Mesendoderm (in vitro differentiated cells): ENCODE data around the gene STARD3. TPM values are rescaled to one million over a fixed set of nuclear protein-coding genes. Genes with fewer than 3 reads are reported as not detected.
"Not testable (repeated sequence)": the region's sequence is repeated elsewhere in the genome, so short reads cannot be mapped to it uniquely, and the experiment has no call there.

Source experiments
- DNase-seq: peaks from one replicate; pipeline ENCODE4 v3.0.0; 2013
- H2AK5ac ChIP-seq: 2 replicates; pipeline ENCODE4 v1.6.1; 2013; ENCODE audit warnings: low read length, inconsistent platforms
- H2BK120ac ChIP-seq: 2 replicates; pipeline ENCODE4 v1.6.1; 2013; ENCODE audit warnings: low read depth, mild to moderate bottlenecking, low read length, moderate library complexity, mixed read lengths
- H2BK15ac ChIP-seq: replicated peaks from 2 replicates; pipeline ENCODE4 v1.6.1; 2013; ENCODE audit warnings: low read depth, mild to moderate bottlenecking, moderate library complexity
- H2BK5ac ChIP-seq: 2 replicates; pipeline ENCODE4 v1.6.1; 2013; ENCODE audit warnings: low read length, inconsistent platforms
- H3K18ac ChIP-seq: 2 replicates; pipeline ENCODE4 v1.6.1; 2013; ENCODE audit warnings: mild to moderate bottlenecking, low read length, mixed read lengths
- H3K23ac ChIP-seq: one replicate; pipeline ENCODE4 v1.6.1; 2013; ENCODE audit warnings: low read length
- H3K27ac ChIP-seq: 2 replicates; pipeline ENCODE4 v1.5.1; 2013; ENCODE audit warnings: low read depth, mild to moderate bottlenecking, inconsistent platforms, low read length, moderate library complexity
- H3K27me3 ChIP-seq: 2 replicates; pipeline ENCODE4 v1.6.1; 2013; ENCODE audit warnings: low read length, control low read depth, mild to moderate bottlenecking, inconsistent platforms; ENCODE audit not compliant: insufficient read depth, poor library complexity
- H3K36me3 ChIP-seq: 2 replicates; pipeline ENCODE4 v1.6.1; 2013; ENCODE audit warnings: low read length, inconsistent platforms; ENCODE audit not compliant: control insufficient read depth, insufficient read depth
- H3K4ac ChIP-seq: one replicate; pipeline ENCODE4 v1.6.1; 2013; ENCODE audit warnings: low read depth, mild to moderate bottlenecking, low read length, moderate library complexity
- H3K4me1 ChIP-seq: 2 replicates; pipeline ENCODE4 v1.6.1; 2013; ENCODE audit warnings: low read depth, low read length, inconsistent platforms; ENCODE audit not compliant: control insufficient read depth
- H3K4me2 ChIP-seq: 2 replicates; pipeline ENCODE4 v1.6.1; 2013; ENCODE audit warnings: low read length
- H3K4me3 ChIP-seq: 2 replicates; pipeline ENCODE4 v1.5.1; 2013; ENCODE audit warnings: mild to moderate bottlenecking, low read length
- H3K56ac ChIP-seq: one replicate; pipeline ENCODE4 v1.6.1; 2013; ENCODE audit warnings: low read length
- H3K79me1 ChIP-seq: 2 replicates; pipeline ENCODE4 v1.6.1; 2013; ENCODE audit warnings: low read length, inconsistent platforms
- H3K79me2 ChIP-seq: 2 replicates; pipeline ENCODE4 v1.6.1; 2013; ENCODE audit warnings: mild to moderate bottlenecking, low read length; ENCODE audit not compliant: control insufficient read depth, insufficient read depth
- H3K9ac ChIP-seq: 2 replicates; pipeline ENCODE4 v1.6.1; 2013; ENCODE audit warnings: low read length, inconsistent platforms
- H4K5ac ChIP-seq: one replicate; pipeline ENCODE4 v1.6.1; 2013; ENCODE audit warnings: low read length
- H4K8ac ChIP-seq: one replicate; pipeline ENCODE4 v1.6.1; 2013; ENCODE audit warnings: low read depth, mild to moderate bottlenecking, control low read depth, low read length, moderate library complexity
- WGBS: extraction: QIAGEN DNeasy Blood & Tissue Kit; methylation state at CpG from one replicate; pipeline ENCODE4 v1.1.7; 2013; ENCODE audit warnings: low lambda C conversion rate, missing lambda C conversion rate; ENCODE audit not compliant: insufficient coverage; ENCODE audit errors: extremely low coverage; 5-methylcytosine and 5-hydroxymethylcytosine counted together
- polyA plus RNA-seq, 2 experiments: library from polyadenylated mRNA; stranded (reverse); fragments of 200-250 nt; gene quantifications; one replicate each; pipeline ENCODE4 v1.2.3, GENCODE V29; 2013

STARD3 gene
- 48.2 TPM for polyA plus RNA-seq (2013, experiment 1 of 2)
- polyA plus RNA-seq (2013, experiment 2 of 2): 45.8 TPM

DNA sequence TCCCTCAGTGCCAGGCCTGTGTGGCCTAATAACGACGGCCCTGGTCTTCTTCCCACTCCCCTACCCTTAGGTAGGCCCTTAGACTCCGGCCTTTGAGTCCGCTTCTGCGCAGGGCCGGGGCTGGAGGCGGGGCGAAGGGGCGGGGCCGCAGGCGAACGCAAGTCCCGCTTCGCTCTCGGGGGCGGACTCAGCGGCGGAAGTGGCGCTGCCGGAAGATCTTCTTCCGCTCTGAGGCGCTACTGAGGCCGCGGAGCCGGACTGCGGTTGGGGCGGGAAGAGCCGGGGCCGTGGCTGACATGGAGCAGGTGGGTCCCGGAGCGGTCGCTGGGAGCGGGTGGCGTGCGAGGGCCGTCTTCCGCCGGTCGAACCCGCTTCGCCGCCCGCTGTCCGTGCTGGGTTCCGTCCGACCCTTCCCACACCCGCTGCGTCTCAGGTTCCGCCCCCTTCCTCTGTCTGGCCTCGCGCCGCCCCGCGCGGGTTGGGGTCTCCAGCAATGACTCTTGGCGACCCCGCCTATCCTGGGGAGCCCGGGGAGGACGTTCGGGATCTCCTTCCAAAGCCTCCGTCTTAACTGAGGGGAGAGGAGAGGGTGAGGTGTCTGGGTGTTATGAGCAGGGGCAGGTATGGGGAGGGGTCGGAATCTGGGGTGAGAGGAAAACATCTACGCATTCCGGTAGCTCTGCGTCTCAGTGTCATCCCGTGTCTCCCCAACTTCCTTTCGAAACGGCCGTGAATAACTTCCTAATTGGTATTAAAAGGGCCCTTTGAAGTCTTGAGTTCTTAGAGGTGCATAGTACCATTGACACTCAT lies at the start of gene STARD3:
Gene STARD3 (plus strand): TSS at position 218 of the 810 bp plus-strand sequence. CDS start 16,388 bp downstream, outside the sequence.
- Histone ChIP-seq H3K36me3 (no peaks in the 10 kb centered on the region), H2BK5ac (peak within 1 kb of the TSS; percentile 58), H2AK5ac (no peak within 1 kb of the TSS), H3K4me1 (peaks cover 14% of the 10 kb centered on the region), H3K4ac (peak within 1 kb of the TSS; percentile 37), H4K5ac (peak within 1 kb of the TSS; percentile 2), H3K18ac (peak within 1 kb of the TSS; percentile 53), H3K79me2 (peaks cover 11% of the 10 kb centered on the region), H3K79me1 (peaks cover 21% of the 10 kb centered on the region), H2BK15ac (no peak within 1 kb of the TSS), H3K9ac (peak within 1 kb of the TSS; percentile 87), H3K4me3 (peak within 1 kb of the TSS; percentile 95), H3K4me2 (peak within 1 kb of the TSS; percentile 98), H3K23ac (peak within 1 kb of the TSS; percentile 97), H2BK120ac (no peak within 1 kb of the TSS), H3K27me3 (no peaks in the 10 kb centered on the region), H3K27ac (peak within 1 kb of the TSS; percentile 78), H3K56ac (peak within 1 kb of the TSS; percentile 96), H4K8ac (no peak within 1 kb of the TSS)
- no CpG with 5 or more reads among the region's 69 CpGs for WGBS
- DNase-seq: peak; percentile 93

GRCh38 chr17:39590180-39590579 lies 46.8 kb upstream of the STARD3 start:
- H3K9ac ChIP-seq, H2BK120ac ChIP-seq, H3K4me2 ChIP-seq, H4K5ac ChIP-seq, H2BK5ac ChIP-seq, H3K18ac ChIP-seq, H4K8ac ChIP-seq, H3K27ac ChIP-seq, H3K4ac ChIP-seq, H3K56ac ChIP-seq, H3K79me1 ChIP-seq, H3K79me2 ChIP-seq, DNase-seq, H2AK5ac ChIP-seq, H3K36me3 ChIP-seq, H3K23ac ChIP-seq, H3K4me1 ChIP-seq, H3K4me3 ChIP-seq, H2BK15ac ChIP-seq: not testable (repeated sequence)
- peaks cover 16% of the 10 kb centered on the region for H3K27me3 ChIP-seq
- no CpG with 5 or more reads among the region's 2 CpGs for WGBS

DNA sequence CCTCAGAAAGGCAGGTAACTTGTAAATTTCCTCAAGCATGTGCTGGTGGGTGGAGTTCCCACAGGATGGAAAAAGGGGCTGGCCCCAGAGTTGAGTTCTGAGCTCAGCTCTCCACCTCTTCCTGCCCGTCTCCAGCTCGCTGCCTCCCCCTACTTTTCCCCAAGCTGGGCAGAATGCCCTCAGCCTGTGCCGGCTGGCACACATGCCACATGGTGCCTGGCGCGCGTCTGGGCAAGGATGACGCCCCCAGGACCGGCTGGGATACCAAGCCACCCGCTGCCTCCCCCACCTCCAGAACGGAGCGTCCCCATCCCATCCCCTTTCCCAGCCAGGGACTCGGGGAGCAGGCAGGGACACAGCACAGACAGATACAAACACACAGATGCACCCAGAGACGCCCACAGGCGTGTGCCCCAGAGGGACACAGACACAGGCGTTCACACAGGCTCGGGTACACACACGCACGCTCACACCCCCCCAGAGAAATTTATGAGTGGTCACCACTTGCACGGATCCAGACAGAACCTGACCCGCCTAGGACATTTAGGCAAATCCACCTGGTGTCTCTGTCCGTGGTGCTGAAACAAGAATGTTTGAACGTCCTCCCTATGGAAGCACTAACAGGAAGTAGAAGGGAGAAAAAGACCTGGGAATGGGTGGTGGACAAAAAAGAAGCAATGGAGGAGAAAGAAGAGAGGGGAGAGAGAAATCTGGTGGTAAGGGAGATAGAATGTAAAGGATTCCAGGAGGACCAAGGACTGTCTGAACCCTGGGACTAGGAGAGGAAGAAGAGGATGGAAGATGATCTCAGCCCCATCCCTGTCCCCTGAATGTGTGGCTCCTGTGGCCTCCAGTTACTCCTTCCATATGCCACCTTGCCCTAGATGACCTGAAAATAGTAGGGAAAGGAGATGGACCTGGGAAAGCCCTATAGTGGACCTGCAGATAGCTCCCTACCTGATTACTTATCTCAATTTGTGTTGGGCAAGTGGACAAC lies 44.7 kb upstream of the STARD3 start:
- Histone ChIP-seq H3K4me2 (no peak overlapping the region), H3K23ac (no peak overlapping the region), H3K36me3 (no peaks in the 10 kb centered on the region), H2AK5ac (no peak overlapping the region), H3K79me2 (no peaks in the 10 kb centered on the region), H3K18ac (no peak overlapping the region), H3K4ac (no peak overlapping the region), H3K56ac (no peak overlapping the region), H2BK15ac (no peak overlapping the region), H3K9ac (no peak overlapping the region), H2BK5ac (no peak overlapping the region), H4K8ac (no peak overlapping the region), H3K4me1 (no peaks in the 10 kb centered on the region), H3K4me3 (no peak overlapping the region), H3K27ac (no peak overlapping the region), H4K5ac (no peak overlapping the region), H3K79me1 (no peaks in the 10 kb centered on the region), H2BK120ac (no peak overlapping the region), H3K27me3 (peaks cover 36% of the 10 kb centered on the region)
- WGBS: no CpG with 5 or more reads among the region's 22 CpGs
- peak; percentile 83 for DNase-seq

DNA sequence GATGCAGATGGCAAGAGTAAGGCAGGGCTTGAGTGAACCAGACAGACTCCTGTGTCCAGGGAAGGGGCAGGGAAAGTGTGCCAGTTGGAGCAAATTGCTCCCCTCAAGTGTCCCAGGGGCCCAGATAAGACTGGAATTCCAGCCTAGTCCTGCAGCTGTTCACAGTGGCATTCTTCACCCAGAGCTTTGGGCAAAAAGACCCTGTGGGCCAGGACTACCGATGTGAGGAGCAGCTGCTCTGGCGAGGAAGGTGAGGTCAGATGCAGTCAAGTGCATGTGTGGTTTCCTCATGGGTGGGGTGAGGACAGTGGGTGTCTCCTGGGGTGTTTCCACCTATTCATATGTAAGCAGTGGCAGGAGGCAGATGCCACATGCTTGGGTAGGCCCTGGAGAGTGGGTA lies 43.6 kb upstream of the STARD3 start:
- no peak overlapping the region for H2BK5ac ChIP-seq
- no peak overlapping the region for H2BK15ac ChIP-seq
- no peak overlapping the region for H3K27ac ChIP-seq
- H3K4ac ChIP-seq: no peak overlapping the region
- no peak overlapping the region for H4K8ac ChIP-seq
- H3K18ac ChIP-seq: no peak overlapping the region
- no peak overlapping the region for H2BK120ac ChIP-seq
- H3K79me2 ChIP-seq: no peaks in the 10 kb centered on the region
- no peak overlapping the region for H4K5ac ChIP-seq
- no peak overlapping the region for H2AK5ac ChIP-seq
- no peaks in the 10 kb centered on the region for H3K79me1 ChIP-seq
- H3K9ac ChIP-seq: no peak overlapping the region
- H3K4me3 ChIP-seq: no peak overlapping the region
- no peak overlapping the region for H3K4me2 ChIP-seq
- peaks cover 46% of the 10 kb centered on the region for H3K27me3 ChIP-seq
- H3K4me1 ChIP-seq: no peaks in the 10 kb centered on the region
- no CpG with 5 or more reads among the region's 2 CpGs for WGBS
- H3K23ac ChIP-seq: no peak overlapping the region
- DNase-seq: no peak
- no peak overlapping the region for H3K56ac ChIP-seq
- no peaks in the 10 kb centered on the region for H3K36me3 ChIP-seq

DNA sequence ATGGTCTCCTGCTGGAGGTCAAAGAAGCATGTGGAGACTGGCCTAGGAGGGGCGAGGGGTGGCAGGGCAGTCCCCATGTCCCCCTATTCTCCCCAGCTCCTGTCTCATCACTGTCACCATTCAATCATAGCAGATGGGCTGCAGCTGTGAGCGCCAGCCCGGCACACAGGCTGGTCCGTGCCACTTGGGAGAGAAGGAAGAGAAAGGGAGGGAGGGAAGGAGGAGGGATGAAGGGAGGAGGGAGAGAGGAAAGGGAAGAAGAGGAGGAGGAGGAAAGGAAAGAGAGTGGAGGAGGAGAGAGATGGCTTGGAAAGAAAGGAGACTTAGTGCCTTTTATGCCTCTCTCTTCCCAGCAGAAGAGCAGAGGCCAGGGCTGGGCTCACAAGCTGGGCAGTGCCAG lies 41.6 kb upstream of the STARD3 start:
- Histone ChIP-seq H2BK120ac (no peak overlapping the region), H4K8ac (no peak overlapping the region), H3K79me2 (no peaks in the 10 kb centered on the region), H3K18ac (no peak overlapping the region), H3K4me2 (no peak overlapping the region), H2BK15ac (no peak overlapping the region), H3K56ac (no peak overlapping the region), H3K36me3 (no peaks in the 10 kb centered on the region), H3K27me3 (peaks cover 65% of the 10 kb centered on the region), H4K5ac (no peak overlapping the region), H3K79me1 (no peaks in the 10 kb centered on the region), H3K4ac (no peak overlapping the region), H2BK5ac (no peak overlapping the region), H3K27ac (no peak overlapping the region), H2AK5ac (no peak overlapping the region), H3K4me1 (no peaks in the 10 kb centered on the region), H3K9ac (no peak overlapping the region), H3K4me3 (no peak overlapping the region), H3K23ac (no peak overlapping the region)
- WGBS: no CpG with 5 or more reads among the region's 4 CpGs
- no peak for DNase-seq
